ENCODE results near the gene COA4.

The COA4 gene

GRCh38 chr11:73860202-73860601 lies 16.4 kb downstream of the COA4 start:
- DNase-seq: no peak
- no peaks in the 10 kb centered on the region for H3K9me3 ChIP-seq
- peaks cover 54% of the 10 kb centered on the region for H3K36me3 ChIP-seq
- no peaks in the 10 kb centered on the region for H3K4me1 ChIP-seq
- H3K4me3 ChIP-seq (ENCODE audit: low read depth, low read length): no peak overlapping the region
- no peak for TF ChIP-seq CTCF (IDR thresholded peaks at IDR 0.05; ENCODE audit: low read depth, low read length)
- no peaks in the 10 kb centered on the region for H3K27me3 ChIP-seq

- no peak for TF ChIP-seq CTCF (IDR thresholded peaks at IDR 0.05; ENCODE audit: low read depth, low read length)
- Histone ChIP-seq H3K4me3 (ENCODE audit: low read depth, low read length) (no peak overlapping the region), H3K36me3 (peaks cover 51% of the 10 kb centered on the region), H3K9me3 (no peaks in the 10 kb centered on the region), H3K4me1 (no peaks in the 10 kb centered on the region), H3K27me3 (no peaks in the 10 kb centered on the region)
- DNase-seq: no peak
Measured at GRCh38 chr11:73859671-73860070, 17.0 kb downstream of the COA4 start.

- DNase-seq: peak; percentile 15
- H3K9me3 ChIP-seq: no peaks in the 10 kb centered on the region
- peaks cover 25% of the 10 kb centered on the region for H3K36me3 ChIP-seq
- H3K4me1 ChIP-seq: no peaks in the 10 kb centered on the region
- no peak overlapping the region for H3K4me3 ChIP-seq (ENCODE audit: low read depth, low read length)
- H3K27me3 ChIP-seq: no peaks in the 10 kb centered on the region
- no peak for TF ChIP-seq CTCF (IDR thresholded peaks at IDR 0.05; ENCODE audit: low read depth, low read length)
Measured at GRCh38 chr11:73856031-73856567, 20.5 kb downstream of the COA4 start.

GRCh38 chr11:73854680-73855079 lies 22.0 kb downstream of the COA4 start:
- Histone ChIP-seq H3K36me3 (peaks cover 16% of the 10 kb centered on the region), H3K9me3 (no peaks in the 10 kb centered on the region), H3K4me3 (ENCODE audit: low read depth, low read length) (no peak overlapping the region), H3K27me3 (no peaks in the 10 kb centered on the region), H3K4me1 (no peaks in the 10 kb centered on the region)
- no peak for TF ChIP-seq CTCF (IDR thresholded peaks at IDR 0.05; ENCODE audit: low read depth, low read length)
- no peak for DNase-seq

- Histone ChIP-seq H3K4me1 (no peaks in the 10 kb centered on the region), H3K36me3 (peaks cover 19% of the 10 kb centered on the region), H3K9me3 (no peaks in the 10 kb centered on the region), H3K4me3 (ENCODE audit: low read depth, low read length) (no peak overlapping the region), H3K27me3 (no peaks in the 10 kb centered on the region)
- DNase-seq: no peak
- TF ChIP-seq CTCF (IDR thresholded peaks at IDR 0.05; ENCODE audit: low read depth, low read length): no peak
Measured at GRCh38 chr11:73852049-73852448, 24.6 kb downstream of the COA4 start.

- TF ChIP-seq CTCF (IDR thresholded peaks at IDR 0.05; ENCODE audit: low read depth, low read length): no peak
- no peak for DNase-seq
- H3K36me3 ChIP-seq: peaks cover 23% of the 10 kb centered on the region
Measured at GRCh38 chr11:73851046-73851764, 25.4 kb downstream of the COA4 start.

More at GRCh38 chr11:73851046-73851764, 25.4 kb downstream of the COA4 start:
- Histone ChIP-seq H3K4me3 (ENCODE audit: low read depth, low read length) (no peak overlapping the region), H3K4me1 (no peaks in the 10 kb centered on the region), H3K9me3 (no peaks in the 10 kb centered on the region), H3K27me3 (no peaks in the 10 kb centered on the region)
